ENCODE data around the gene NEURL2. TPM values are rescaled to one million over a fixed set of nuclear protein-coding genes. Genes with fewer than 3 reads are reported as not detected.

The NEURL2 gene
- total and polyA plus RNA-seq, 3 experiments from 2014 or later: 0.94 to 2.8 (median 2.7) TPM

DNA sequence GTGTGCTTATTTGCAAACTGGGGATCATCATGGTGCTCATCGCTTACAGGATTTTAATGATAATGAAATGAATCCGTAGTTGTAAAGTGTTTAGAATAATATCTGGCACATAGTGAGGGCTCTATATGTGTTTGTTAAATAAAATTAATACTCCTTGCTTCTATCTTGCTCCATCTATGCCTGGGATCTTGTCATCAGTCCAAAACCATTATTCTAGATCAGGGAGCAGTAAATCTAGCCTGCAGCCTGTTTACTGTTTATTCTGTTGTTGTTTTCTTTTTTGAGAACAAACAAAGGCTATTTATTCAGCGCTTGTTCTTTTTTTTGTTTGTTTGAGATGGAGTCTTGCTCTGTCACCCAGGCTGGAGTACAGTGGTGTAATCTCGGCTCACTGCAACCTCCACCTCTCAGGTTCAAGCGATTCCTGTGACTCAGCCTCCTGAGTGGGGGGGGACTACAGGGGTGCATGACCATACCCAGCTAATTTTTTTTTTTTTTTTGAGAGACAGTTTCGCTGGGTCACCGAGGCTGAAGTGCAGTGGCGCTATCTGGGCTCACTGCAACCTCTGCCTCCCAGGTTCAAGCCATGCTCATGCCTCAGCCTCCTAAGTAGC lies 41.9 kb downstream of the NEURL2 start:
- POLR2A ChIA-PET: no interaction called here

GRCh38 chr20:45848421-45848820 lies 42.6 kb downstream of the NEURL2 start:
- Mint-ChIP-seq H3K4me1 (peaks cover 3 to 19% (median 7%) of the 10 kb centered on the region in 3 donors), H3K4me3 (no peak overlapping the region), H3K27me3 (no peaks in the 10 kb centered on the region), H3K27ac (peak overlapping the region in 2 of 8 donors; percentile 73 to 90), H3K9me3 (no peaks in the 10 kb centered on the region), H3K36me3 (peaks cover 7 to 76% (median 13%) of the 10 kb centered on the region in 3 donors)
- DNase-seq: no peak
- no peaks in the 10 kb centered on the region for H3K4me1 ChIP-seq (ENCODE audit: insufficient read depth, low read length)
- ChIA-PET POLR2A (no interaction called here), CTCF (no interaction called here)
- H3K36me3 ChIP-seq (ENCODE audit: insufficient read depth, low read length): peaks cover 37% of the 10 kb centered on the region
- H3K27ac ChIP-seq (ENCODE audit: low read depth, low read length): no peak overlapping the region
- H3K4me3 ChIP-seq (ENCODE audit: low read length): no peak overlapping the region
- no peaks in the 10 kb centered on the region for H3K27me3 ChIP-seq (ENCODE audit: insufficient read depth, low read length, poor library complexity, severe bottlenecking)
- H3K9me3 ChIP-seq (ENCODE audit: low read length): no peaks in the 10 kb centered on the region

More for the DNA sequence above, 41.9 kb downstream of the NEURL2 start:
- H3K27me3 Mint-ChIP-seq: no peaks in the 10 kb centered on the region
- no peak overlapping the region for H3K4me3 Mint-ChIP-seq
- CTCF ChIA-PET: no interaction called here
- no peaks in the 10 kb centered on the region for H3K27me3 ChIP-seq (ENCODE audit: insufficient read depth, low read length, poor library complexity, severe bottlenecking)
- H3K4me1 ChIP-seq (ENCODE audit: insufficient read depth, low read length): no peaks in the 10 kb centered on the region
- peaks cover 7 to 76% (median 15%) of the 10 kb centered on the region in 3 donors for H3K36me3 Mint-ChIP-seq
- no peaks in the 10 kb centered on the region for H3K9me3 ChIP-seq (ENCODE audit: low read length)
- no peak for DNase-seq
- peaks cover 33% of the 10 kb centered on the region for H3K36me3 ChIP-seq (ENCODE audit: insufficient read depth, low read length)
- peaks cover 9 to 26% (median 14%) of the 10 kb centered on the region in 3 donors for H3K4me1 Mint-ChIP-seq
- no peak overlapping the region for H3K4me3 ChIP-seq (ENCODE audit: low read length)
- H3K27ac ChIP-seq (ENCODE audit: low read depth, low read length): no peak overlapping the region
- H3K27ac Mint-ChIP-seq: peak overlapping the region in 1 of 8 donors; percentile 90
- no peaks in the 10 kb centered on the region for H3K9me3 Mint-ChIP-seq

- DNase-seq: no peak
- peaks cover 2 to 15% (median 9%) of the 10 kb centered on the region in 3 donors for H3K4me1 Mint-ChIP-seq
- Histone ChIP-seq H3K9me3 (ENCODE audit: low read length) (no peaks in the 10 kb centered on the region), H3K27ac (ENCODE audit: low read depth, low read length) (no peak overlapping the region), H3K4me3 (ENCODE audit: low read length) (no peak overlapping the region), H3K4me1 (ENCODE audit: insufficient read depth, low read length) (no peaks in the 10 kb centered on the region), H3K27me3 (ENCODE audit: insufficient read depth, low read length, poor library complexity, severe bottlenecking) (no peaks in the 10 kb centered on the region), H3K36me3 (ENCODE audit: insufficient read depth, low read length) (peaks cover 37% of the 10 kb centered on the region)
- no peak overlapping the region for H3K27ac Mint-ChIP-seq
- POLR2A ChIA-PET: no interaction called here
- CTCF ChIA-PET: no interaction called here
- H3K9me3 Mint-ChIP-seq: no peaks in the 10 kb centered on the region
- no peaks in the 10 kb centered on the region for H3K27me3 Mint-ChIP-seq
- H3K4me3 Mint-ChIP-seq: no peak overlapping the region
- H3K36me3 Mint-ChIP-seq: peaks cover 3 to 73% (median 7%) of the 10 kb centered on the region in 3 donors
Observed at GRCh38 chr20:45845452-45845851, 45.6 kb downstream of the NEURL2 start.

- Mint-ChIP-seq H3K9me3 (no peaks in the 10 kb centered on the region), H3K36me3 (peaks cover 0 to 69% (median 4%) of the 10 kb centered on the region in 3 donors), H3K4me1 (peaks cover 0 to 9% (median 6%) of the 10 kb centered on the region in 3 donors), H3K27ac (peak overlapping the region in 4 of 8 donors; percentile 21 to 71 (median 51)), H3K4me3 (no peak overlapping the region), H3K27me3 (no peaks in the 10 kb centered on the region)
- no peaks in the 10 kb centered on the region for H3K27me3 ChIP-seq (ENCODE audit: insufficient read depth, low read length, poor library complexity, severe bottlenecking)
- no peaks in the 10 kb centered on the region for H3K4me1 ChIP-seq (ENCODE audit: insufficient read depth, low read length)
- no peak overlapping the region for H3K27ac ChIP-seq (ENCODE audit: low read depth, low read length)
- DNase-seq: no peak
- no peaks in the 10 kb centered on the region for H3K9me3 ChIP-seq (ENCODE audit: low read length)
- peaks cover 36% of the 10 kb centered on the region for H3K36me3 ChIP-seq (ENCODE audit: insufficient read depth, low read length)
- no peak overlapping the region for H3K4me3 ChIP-seq (ENCODE audit: low read length)
- ChIA-PET CTCF (interaction anchor here (1.4 kb wide), 1 partner anchor 9 kb away, joined by 3 read pairs; no protein-coding TSS in a partner anchor), POLR2A (no interaction called here)
Observed at GRCh38 chr20:45843506-45843905, 47.5 kb downstream of the NEURL2 start.

DNA sequence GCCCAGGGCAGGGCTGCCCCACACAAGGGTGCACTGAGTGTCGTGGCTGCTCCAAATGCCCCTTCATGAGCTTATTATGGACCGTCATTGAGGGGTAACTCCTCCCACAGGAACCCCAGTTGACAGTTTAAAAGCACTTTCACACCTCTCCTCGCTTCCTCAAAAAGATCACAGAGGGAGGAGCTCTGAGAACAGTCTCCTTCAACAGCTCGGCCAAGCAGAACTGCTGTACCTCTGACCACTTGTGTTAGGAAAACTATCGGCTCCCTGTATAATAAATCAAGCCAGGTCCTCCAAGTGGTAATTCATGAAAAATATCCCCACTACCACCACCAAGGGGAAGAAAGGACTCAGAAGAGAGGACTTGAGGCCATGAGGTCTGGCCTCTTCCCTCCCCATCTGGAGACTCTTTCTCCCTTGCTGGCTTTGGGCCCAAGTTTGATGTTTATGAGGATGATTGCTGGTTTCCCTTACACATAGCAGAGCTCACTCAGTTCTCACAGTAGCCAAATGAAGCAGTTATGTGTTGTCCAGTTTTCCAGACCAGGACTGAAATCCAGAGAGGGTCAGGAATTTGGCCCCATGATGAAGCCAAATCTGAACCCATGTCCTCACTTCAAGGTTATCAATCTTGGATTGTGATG lies 48.7 kb downstream of the NEURL2 start:
- Mint-ChIP-seq H3K4me1 (peaks cover 0 to 9% (median 5%) of the 10 kb centered on the region in 3 donors), H3K27me3 (no peaks in the 10 kb centered on the region), H3K9me3 (no peaks in the 10 kb centered on the region), H3K27ac (peak overlapping the region in 5 of 8 donors; percentile 17 to 72 (median 64)), H3K36me3 (peaks cover 0 to 61% (median 4%) of the 10 kb centered on the region in 3 donors), H3K4me3 (no peak overlapping the region)
- Histone ChIP-seq H3K36me3 (ENCODE audit: insufficient read depth, low read length) (peaks cover 34% of the 10 kb centered on the region), H3K27me3 (ENCODE audit: insufficient read depth, low read length, poor library complexity, severe bottlenecking) (no peaks in the 10 kb centered on the region), H3K4me1 (ENCODE audit: insufficient read depth, low read length) (no peaks in the 10 kb centered on the region), H3K27ac (ENCODE audit: low read depth, low read length) (no peak overlapping the region), H3K4me3 (ENCODE audit: low read length) (no peak overlapping the region), H3K9me3 (ENCODE audit: low read length) (no peaks in the 10 kb centered on the region)
- POLR2A ChIA-PET: no interaction called here
- CTCF ChIA-PET: interaction anchor here (1.0 kb wide), 1 partner anchor 73 kb away, joined by 3 read pairs; no protein-coding TSS in a partner anchor
- DNase-seq: no peak

GRCh38 chr20:45841407-45842129 lies 49.4 kb downstream of the NEURL2 start:
- H3K4me1 Mint-ChIP-seq: peaks cover 0 to 9% (median 5%) of the 10 kb centered on the region in 3 donors
- Histone ChIP-seq H3K9me3 (ENCODE audit: low read length) (no peaks in the 10 kb centered on the region), H3K27me3 (ENCODE audit: insufficient read depth, low read length, poor library complexity, severe bottlenecking) (no peaks in the 10 kb centered on the region), H3K27ac (ENCODE audit: low read depth, low read length) (no peak overlapping the region), H3K4me3 (ENCODE audit: low read length) (no peak overlapping the region), H3K4me1 (ENCODE audit: insufficient read depth, low read length) (no peaks in the 10 kb centered on the region), H3K36me3 (ENCODE audit: insufficient read depth, low read length) (peaks cover 32% of the 10 kb centered on the region)
- H3K4me3 Mint-ChIP-seq: no peak overlapping the region
- CTCF ChIA-PET: interaction anchor here (1.0 kb wide), 2 partner anchors 13 to 72 kb away, joined by 3 read pairs; no protein-coding TSS in a partner anchor
- peaks cover 0 to 56% (median 4%) of the 10 kb centered on the region in 3 donors for H3K36me3 Mint-ChIP-seq
- H3K27me3 Mint-ChIP-seq: no peaks in the 10 kb centered on the region
- H3K9me3 Mint-ChIP-seq: no peaks in the 10 kb centered on the region
- no peak overlapping the region for H3K27ac Mint-ChIP-seq
- no peak for DNase-seq
- POLR2A ChIA-PET: no interaction called here

DNA sequence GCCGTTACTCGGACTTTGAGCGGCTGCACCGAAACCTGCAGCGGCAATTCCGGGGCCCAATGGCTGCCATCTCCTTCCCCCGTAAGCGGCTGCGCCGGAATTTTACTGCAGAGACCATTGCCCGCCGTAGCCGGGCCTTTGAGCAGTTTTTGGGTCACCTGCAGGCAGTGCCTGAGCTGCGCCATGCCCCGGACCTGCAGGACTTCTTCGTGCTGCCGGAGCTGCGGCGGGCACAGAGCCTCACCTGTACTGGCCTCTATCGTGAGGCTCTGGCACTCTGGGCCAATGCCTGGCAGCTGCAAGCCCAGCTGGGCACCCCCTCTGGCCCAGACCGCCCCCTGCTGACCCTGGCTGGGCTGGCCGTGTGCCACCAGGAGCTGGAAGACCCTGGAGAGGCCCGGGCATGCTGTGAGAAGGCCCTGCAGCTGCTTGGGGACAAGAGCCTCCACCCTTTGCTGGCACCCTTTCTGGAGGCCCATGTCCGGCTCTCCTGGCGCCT lies 50.3 kb downstream of the NEURL2 start:
- peaks cover 24% of the 10 kb centered on the region for H3K36me3 ChIP-seq (ENCODE audit: insufficient read depth, low read length)
- Mint-ChIP-seq H3K36me3 (peaks cover 0 to 47% (median 4%) of the 10 kb centered on the region in 3 donors), H3K27me3 (no peaks in the 10 kb centered on the region), H3K4me1 (peaks cover 0 to 9% (median 5%) of the 10 kb centered on the region in 3 donors), H3K27ac (no peak overlapping the region), H3K4me3 (no peak overlapping the region), H3K9me3 (no peaks in the 10 kb centered on the region)
- DNase-seq: no peak
- no peaks in the 10 kb centered on the region for H3K27me3 ChIP-seq (ENCODE audit: insufficient read depth, low read length, poor library complexity, severe bottlenecking)
- POLR2A ChIA-PET: no interaction called here
- no peak overlapping the region for H3K4me3 ChIP-seq (ENCODE audit: low read length)
- no peaks in the 10 kb centered on the region for H3K4me1 ChIP-seq (ENCODE audit: insufficient read depth, low read length)
- CTCF ChIA-PET: interaction anchor here (1.0 to 1.5 kb wide), 2 partner anchors 12 to 129 kb away, joined by 3 to 5 read pairs; no protein-coding TSS in a partner anchor
- H3K27ac ChIP-seq (ENCODE audit: low read depth, low read length): no peak overlapping the region
- no peaks in the 10 kb centered on the region for H3K9me3 ChIP-seq (ENCODE audit: low read length)

Data from CD8-positive, alpha-beta memory T cell (primary cell).